Activated T-cell treated with anti-CD3 and anti-CD28 coated beads for 4 hours (primary cell): ENCODE results near the gene PRDM11.
"Not testable (repeated sequence)": the region's sequence is repeated elsewhere in the genome, so short reads cannot be mapped to it uniquely, and the experiment has no call there.

Experiments used
- DNase-seq: peaks from one replicate; pipeline ENCODE4 v3.0.0-alpha.2; 2020

PRDM11 gene

GRCh38 chr11:45238724-45239123 is 92.3 kb downstream of the PRDM11 start:
- no peak for DNase-seq

DNA sequence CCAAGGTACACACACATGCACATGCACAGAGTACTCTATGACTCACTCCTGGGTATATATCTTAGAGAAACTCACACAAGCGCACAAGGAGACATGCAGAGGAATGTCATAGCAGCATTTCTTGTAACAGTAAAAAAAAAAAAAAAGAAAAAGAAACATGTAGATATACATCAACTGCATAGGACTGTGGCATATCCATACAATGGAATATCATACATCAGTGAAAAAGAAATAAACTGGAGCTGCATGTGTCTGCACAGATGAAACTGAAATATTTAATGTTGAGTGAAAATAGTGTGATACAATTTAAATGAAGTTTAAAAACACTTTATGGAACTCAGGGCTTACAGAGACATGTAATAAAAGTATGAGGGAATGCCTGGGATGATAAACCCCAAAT is 93.3 kb downstream of the PRDM11 start:
- DNase-seq, result no peak

DNA sequence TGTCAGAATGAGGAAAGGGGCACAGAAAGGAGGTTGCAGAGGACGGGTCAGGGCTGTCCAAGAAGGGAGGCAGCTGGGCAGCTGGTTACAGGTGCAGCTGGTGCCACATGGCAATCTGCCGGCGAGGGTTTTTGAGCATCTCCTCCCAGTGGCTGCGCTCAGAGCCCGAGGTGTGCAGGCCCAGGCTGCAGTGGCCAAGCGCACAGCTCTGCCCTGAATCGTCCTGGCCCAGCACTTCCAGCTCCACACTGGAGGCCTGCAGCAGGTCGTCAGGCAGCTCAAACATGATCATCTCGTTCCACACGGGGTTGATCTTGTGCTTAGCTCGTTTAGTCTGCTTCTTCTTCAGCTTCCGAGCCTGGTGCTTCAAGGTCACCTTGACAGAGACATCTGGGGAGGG is 97.5 kb downstream of the PRDM11 start:
- DNase-seq, result no peak

DNA sequence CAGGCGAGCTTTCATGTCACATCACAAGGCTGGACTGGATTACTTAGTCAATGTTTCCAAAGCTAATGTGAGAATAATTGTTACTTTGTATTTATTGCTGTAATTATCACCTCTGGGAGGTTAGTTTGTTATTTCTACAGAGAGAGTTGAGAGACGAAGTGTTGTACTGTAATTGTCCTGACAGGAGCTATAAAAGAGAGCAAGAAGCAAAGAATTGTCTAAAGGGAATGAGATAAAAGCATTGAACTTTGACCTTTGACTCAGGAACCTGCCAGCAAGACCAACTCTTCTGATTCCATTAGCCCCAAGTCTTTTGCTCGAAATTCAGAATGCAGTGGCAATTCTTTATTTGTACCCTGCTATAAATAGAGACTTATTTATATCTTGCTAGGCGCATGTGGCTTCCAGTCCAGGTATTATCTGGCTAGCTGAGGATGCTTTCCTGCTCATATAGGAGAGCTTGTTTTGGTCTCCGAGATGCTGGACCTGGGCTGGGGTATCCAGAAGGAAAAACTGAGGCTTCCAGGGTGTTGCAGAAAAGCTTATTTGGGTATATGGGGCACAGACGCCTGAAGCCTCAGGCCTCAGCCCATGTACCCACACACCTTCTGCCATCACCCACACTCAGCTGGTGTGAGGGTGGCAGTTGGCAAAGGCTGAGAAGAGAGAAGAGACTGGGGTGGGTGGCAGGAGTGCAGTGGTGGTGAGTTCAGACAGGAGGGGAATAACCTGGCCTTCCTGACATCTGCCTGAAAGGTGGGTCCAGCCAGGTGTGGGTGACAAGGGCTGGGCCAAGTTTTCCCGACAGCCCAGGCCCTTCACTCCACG is 99.0 kb downstream of the PRDM11 start:
- no peak for DNase-seq

DNA sequence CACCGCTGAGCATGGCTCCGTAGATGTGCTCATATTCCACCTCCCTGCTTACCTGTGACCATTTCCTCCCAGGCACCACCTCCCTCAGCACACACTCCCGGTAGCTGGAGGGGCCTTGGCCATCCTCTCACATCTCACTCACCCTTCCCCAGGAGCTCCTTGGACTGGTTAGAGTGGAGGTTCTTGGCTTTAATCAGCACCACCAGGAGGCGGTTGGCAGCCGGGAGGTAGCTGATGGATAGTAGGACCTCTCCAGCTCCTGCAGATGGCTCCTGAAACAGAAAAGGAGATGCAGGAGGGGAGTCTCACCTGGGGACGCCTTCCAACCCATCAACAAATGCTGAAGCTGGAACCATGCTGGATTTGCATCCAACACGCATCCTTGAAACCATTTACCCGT is 99.8 kb downstream of the PRDM11 start:
- no peak for DNase-seq

GRCh38 chr11:45247433-45247832 is 101.0 kb downstream of the PRDM11 start:
- DNase-seq, result no peak

DNA sequence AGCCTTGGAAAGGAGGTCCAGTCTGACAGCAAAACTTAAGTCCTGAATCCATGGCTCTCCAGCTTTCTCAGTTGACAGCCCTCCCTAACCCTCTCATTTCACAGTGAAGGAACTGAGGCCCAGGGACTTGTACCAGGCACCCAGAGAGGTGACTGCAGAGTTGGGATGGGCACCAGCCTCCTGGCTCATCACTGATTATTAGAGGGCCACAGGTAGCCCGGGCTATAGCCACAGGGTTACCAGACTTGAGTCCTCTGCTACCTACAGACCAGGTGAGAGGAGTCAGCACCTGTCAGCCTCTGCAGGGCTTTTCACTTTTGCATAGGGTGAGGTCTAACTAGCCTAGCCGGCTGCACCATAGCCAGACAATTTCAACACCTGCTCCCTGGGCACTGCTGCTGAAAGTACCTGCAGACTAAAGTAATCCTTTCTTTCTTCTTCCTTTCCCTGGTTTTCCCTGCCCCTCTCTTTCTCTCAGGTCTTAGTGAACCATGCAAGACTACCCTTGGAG is 102.1 kb downstream of the PRDM11 start:
- DNase-seq, result no peak

- DNase-seq, result not testable (repeated sequence)
Observed at GRCh38 chr11:45249372-45249771, 102.9 kb downstream of the PRDM11 start.

- no peak for DNase-seq
Observed at GRCh38 chr11:45250035-45250718, 103.7 kb downstream of the PRDM11 start.

- no peak for DNase-seq
Observed at GRCh38 chr11:45252134-45252856, 105.9 kb downstream of the PRDM11 start.

DNA sequence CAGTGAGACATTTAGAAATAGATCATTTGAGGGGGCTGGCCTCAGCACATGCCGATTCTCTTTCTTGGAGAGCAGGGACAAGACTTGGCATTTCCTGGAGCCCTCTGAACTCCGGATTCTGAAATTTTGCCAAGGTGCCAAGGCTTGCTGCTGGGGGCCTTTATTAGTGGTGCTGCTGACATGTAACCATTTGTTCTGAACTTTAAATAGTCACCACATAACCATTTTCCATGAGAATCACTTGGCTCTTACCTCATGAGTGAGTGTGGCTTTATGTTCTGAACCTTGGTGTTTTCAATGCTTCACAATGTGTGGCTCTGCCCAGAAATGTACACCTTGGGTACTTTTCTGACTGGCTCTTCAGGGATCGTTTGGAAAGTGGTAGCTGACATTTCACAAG is 106.4 kb downstream of the PRDM11 start:
- DNase-seq, result no peak

DNA sequence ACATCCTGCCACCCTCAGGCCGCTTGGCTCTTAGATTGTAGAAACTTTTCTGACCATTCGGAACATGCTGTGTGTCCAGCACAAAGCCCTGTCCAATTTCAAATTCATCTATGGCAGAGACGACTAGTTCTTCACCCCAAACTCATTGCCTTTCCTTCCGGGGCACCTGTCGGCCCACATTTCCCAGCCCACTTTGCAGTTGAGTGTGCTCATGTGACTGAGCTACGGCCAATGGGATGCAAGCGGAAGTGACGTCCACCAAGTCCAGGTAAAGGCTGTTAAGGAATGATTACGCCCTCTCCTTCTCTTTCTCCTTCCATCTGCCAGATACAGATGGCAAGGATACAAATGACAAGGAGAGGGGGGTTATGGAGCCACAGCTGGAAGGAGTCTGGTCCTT is 107.2 kb downstream of the PRDM11 start:
- no peak for DNase-seq

DNA sequence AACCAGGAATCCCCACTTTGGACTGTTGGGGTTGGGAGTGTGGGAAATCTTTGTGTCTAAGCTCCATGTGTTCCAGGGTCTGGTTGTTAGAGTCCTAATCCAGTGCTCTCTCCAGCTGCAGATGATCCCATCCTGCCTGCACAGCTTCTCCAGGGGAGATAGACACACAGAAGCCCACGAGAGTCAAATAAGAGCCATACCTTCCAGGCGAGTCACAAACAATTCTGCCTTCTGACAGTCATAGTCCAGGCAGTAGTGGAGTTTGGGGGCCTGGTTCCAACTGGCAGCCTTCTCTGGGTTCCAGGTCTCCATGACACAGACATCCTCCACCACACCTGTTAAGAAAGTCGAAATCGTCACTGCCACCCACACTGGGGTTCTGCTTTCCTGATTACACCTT is 107.6 kb downstream of the PRDM11 start:
- DNase-seq, result no peak

- no peak for DNase-seq
Observed at GRCh38 chr11:45258982-45259530, 112.6 kb downstream of the PRDM11 start.

GRCh38 chr11:45259592-45259991 is 113.2 kb downstream of the PRDM11 start:
- no peak for DNase-seq

DNA sequence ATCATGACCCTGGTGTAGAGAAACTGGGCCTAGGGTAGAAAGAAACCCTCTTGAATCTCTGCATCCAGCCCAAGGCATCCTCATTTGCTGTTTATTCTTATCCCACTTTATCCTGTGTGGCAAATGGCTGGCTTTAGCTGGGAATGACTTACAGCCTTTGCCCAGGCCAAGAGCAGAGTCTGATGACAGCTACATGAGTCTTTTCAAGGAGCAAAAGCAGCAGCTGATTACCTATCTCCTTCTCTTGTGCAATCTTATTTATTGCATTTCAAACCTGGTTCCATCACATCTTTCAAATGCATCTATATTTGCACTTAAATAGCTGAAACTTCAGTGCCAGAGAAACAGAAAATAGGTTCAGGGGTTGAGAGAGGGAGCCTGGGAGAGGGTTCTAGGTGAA is 113.6 kb downstream of the PRDM11 start:
- DNase-seq, result no peak

DNA sequence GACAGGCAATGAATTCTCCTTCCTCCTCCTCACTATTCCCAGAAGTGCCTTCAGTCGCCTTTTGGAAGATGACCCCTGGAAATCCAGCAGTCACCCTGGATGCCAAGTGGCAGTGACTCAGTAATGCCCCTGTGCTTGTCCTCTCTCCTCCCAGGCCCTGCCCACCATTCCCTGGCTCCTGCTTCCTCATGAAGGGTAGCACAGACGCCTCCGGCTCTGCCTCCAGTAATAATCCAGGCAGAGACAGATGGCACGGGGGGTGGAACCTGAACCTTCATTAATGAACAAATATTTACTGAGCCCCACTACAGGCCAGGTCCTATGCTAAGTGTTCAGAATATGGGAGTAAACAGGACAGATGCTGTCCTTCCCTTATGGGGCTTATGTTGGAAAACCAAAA is 116.5 kb downstream of the PRDM11 start:
- DNase-seq, result no peak

GRCh38 chr11:45263773-45264172 is 117.3 kb downstream of the PRDM11 start:
- DNase-seq, result no peak

- DNase-seq, result no peak
Observed at GRCh38 chr11:45264839-45265515, 118.5 kb downstream of the PRDM11 start.

DNA sequence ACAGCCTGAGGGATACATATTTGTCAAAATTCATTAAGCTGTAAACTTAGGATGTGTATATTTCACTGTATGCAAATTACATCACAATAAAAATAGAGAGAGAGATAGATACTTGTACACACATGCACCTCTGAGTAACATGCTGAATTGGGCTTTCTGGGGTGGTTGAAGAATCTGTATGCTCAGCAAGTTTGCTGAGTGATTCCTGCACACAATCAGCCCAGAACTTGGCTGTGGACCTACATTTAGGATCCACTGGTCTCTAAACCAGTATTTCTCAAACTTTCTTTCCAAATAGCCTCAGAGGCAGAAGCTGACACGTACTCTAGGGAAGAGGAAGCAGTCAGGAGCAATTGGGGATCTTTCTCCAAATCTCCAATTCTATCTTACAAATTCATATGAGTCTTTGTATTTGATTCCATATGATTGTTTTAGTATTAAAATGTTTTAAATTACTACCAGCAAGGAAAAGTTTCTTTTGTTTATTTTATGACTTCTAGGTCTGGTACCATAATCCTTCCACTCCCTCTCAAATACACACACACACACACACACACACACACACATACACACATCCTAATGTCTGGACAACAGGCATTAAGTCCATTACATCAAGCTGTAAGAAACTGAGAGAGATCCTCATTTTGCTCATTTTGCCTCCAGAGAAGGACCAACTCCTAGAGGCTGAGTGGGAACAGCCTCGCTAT is 119.7 kb downstream of the PRDM11 start:
- DNase-seq, result no peak

DNA sequence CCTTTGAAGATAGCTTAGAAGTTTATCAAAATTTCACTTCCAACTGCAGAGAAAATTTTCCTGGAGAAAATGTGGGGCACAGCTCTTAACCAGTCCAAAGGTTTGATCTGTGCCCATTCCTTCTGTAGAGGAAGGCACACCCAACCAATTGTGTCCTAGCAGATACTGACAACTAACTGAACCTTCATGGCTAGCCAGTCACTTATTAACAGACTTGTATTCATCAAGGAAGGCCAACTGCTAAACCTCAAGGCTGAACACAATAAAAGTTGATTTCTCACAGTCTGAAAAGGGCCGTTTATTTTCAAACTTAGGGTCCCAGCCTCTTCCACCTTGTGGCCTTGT is 120.2 kb downstream of the PRDM11 start:
- no peak for DNase-seq

DNA sequence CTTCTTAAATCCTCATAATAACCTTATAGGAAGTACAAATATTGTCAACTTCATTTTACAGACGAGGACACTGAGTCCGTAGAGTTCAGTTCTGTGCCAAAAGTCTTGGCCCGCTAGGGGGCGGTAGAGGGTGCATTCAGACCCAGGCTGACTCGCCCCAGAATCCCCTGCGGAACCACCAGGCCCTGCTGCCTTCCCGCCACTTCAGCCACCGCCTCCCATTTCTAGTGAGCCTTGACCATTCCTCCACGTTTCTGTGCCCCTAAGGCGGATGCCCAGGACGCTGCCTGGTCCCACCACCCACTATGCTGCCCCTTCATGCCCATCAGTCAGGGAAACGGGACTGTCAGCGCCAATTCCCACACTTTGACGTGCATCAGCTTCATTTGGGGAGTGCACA is 120.6 kb downstream of the PRDM11 start:
- no peak for DNase-seq
